CD4-positive, alpha-beta T cell treated with Interleukin-12 subunit alpha and Interleukin-12 subunit beta, for 1 hour (primary cell): Measurements from ENCODE around the gene SLC7A5.
"Not testable (repeated sequence)": the region's sequence is repeated elsewhere in the genome, so short reads cannot be mapped to it uniquely, and the experiment has no call there.

ENCODE experiments used
- DNase-seq: peaks from one replicate; pipeline ENCODE4 v3.0.0-alpha.2; 2020

SLC7A5 gene

DNA sequence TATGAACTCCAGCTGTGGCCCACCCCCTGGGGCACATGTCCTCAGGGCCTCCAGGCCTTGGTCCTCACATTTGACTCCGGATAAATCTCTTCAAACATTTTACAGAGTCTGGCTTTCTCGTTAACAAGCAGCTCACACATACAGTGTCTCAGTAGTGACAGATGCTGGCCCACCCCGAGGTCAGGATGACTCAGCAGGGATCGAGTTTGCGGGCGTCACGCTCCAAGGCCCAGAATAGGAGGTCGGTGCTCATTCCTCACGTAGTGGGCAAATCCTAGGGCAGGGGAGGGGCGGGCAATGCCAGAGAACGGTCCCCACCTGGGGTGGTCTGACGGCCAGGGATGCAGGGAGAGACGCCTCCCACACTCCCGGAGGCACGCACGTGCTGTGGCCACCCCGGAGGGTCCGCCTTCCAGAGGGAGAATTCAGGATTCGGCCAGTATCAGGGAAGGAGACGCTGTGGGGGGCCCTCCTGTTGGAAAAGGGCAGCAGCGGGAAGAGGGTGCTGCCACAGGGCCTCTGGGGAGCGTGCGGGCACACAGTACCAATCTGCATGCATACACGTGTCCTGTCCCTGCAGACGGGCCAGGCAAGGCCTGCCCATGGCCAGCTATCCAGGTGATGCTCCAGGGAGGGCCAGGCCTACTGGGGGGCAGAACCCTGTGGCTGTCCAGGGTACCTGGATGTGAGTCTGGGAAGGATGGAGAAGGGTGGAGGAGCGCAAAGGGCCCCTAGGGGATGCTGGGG is 8.6 kb downstream of the SLC7A5 start:
- DNase-seq: no peak

DNA sequence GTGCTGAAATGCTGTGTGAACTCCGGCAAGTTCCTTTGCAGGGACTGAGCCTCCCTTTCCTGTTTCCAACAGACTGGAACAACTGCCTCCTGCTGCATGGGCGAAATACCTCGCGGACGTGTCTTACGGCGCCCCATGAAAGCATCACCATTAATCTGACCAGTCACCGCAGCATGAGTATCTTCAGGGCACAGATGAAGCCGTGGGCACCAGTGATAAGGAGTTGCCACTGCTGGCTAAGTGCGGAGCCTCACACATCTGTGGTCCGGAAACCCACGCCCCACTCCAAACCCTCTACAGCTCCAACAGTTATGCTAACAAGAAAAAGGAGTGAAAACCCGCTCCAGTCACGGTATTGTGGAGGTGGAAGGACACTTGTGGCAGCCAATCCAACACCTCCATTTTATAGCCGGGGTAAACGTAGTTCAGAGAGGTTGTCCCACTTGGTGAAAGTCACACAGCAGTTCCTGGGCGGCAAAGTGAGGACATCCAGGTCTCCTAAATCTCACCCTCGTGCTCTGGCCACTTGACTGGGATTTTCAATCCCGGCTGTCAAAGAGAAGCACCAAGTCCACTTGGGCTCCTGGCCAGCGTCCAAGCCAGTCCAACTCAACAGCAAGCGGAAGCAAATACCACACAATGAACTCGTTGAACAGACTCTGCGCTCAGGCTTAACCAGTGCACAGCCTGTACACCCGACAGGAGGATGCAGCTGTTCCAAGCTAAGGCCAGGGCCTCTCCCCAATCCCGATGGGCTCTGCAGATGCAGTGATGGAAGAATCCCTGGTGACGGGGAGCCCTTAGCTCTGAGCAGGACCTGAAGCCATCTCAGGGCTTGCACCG is 10.9 kb downstream of the SLC7A5 start:
- not testable (repeated sequence) for DNase-seq

DNA sequence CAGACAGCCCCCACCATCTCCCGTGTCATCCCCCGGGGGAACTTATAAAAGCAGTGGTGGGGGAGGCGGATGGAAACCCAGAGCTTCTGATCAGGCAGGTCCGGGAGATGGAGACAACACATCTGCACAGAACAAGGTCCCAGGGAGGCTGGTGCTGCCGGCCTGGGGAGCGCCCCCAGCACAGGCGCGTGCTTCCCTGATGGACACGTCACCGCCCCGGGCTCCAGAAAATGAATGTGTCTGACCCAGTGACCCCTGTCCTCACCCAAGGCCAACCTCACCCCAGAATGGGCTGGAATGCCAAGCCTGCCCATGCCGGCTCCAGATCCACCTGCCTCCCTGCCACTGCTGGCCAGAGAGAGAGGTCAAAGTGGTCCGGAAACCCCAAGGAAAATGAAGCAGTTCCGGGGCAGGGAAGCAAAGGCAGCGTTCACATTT is 12.5 kb downstream of the SLC7A5 start:
- DNase-seq: no peak

DNA sequence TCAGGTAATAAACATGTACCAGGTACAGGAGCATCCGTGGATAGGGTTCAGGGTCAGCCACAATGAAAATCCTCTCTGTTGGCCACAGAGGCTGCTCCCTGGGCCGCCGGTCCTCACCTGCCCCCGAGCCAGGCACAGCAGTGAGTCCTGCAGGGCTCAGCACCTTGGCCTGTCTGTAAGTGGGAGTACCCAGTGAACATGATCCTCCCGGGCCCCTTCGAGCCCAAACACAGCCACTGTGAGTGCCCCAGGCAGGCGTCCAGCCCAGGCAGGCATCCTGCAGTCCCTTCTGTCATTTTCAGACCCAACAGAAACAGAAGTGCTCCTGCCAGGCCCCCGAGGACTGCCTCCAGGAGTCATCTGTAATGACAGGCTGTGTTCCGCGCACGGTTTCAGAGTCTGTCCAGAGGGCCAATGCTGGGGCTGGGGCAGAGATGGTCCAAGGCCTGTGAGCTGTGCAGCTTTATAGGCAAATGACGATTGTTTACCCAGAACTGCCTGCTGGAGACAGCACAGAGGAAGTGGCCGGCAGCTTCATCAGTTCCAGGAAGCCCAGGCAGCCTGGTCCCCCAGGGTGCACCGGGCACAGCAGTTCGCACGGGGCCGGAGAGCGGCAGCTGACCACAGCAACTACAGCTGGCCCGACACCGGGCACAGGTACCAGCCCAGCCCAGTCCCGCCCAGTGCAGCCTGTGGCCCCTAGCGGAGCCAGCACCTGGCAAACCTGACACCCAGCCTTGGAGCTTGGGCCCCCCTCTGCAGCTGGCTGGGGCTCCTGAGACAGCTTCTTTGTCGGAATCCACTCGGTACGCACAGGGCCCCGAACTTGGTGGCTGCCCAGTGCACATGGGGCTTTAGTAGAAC is 13.2 kb downstream of the SLC7A5 start:
- DNase-seq: peak; percentile 44

DNA sequence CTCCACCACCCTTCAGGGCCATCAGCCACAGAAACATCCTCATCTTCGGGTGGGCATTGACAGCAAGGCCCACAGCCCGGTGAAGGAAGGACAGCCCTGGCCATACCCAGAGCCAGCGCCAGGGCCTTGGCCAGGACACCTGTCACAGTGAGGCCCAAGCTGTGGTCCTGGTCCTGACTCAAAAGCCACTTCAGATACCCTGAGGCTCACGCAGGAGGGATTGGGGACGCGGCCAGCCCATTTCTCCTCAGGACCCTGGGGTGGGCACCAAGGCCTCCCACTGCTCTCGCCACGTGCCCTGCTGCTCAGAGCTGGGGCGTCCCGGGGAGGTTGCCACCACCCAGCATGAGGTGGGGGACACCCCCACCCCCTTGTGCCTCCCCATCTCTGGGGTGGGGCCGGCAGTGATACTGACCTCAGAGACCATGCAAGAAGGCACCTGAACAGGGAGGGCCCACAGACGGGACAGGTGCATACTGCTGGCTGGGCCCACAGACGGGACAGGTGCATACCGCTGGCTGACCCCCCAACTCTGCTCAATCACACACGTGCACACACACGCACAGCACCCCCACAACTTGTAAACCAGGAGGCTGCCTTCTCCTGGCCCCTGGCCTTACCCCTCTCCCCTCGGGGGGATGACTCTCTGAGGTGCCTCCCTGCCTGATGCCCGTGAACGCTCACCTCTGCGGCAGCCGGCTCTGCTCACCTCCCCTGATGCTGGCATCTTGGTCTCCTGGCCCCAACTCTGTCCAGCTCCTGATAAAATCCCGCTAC is 14.2 kb downstream of the SLC7A5 start:
- DNase-seq: no peak

DNA sequence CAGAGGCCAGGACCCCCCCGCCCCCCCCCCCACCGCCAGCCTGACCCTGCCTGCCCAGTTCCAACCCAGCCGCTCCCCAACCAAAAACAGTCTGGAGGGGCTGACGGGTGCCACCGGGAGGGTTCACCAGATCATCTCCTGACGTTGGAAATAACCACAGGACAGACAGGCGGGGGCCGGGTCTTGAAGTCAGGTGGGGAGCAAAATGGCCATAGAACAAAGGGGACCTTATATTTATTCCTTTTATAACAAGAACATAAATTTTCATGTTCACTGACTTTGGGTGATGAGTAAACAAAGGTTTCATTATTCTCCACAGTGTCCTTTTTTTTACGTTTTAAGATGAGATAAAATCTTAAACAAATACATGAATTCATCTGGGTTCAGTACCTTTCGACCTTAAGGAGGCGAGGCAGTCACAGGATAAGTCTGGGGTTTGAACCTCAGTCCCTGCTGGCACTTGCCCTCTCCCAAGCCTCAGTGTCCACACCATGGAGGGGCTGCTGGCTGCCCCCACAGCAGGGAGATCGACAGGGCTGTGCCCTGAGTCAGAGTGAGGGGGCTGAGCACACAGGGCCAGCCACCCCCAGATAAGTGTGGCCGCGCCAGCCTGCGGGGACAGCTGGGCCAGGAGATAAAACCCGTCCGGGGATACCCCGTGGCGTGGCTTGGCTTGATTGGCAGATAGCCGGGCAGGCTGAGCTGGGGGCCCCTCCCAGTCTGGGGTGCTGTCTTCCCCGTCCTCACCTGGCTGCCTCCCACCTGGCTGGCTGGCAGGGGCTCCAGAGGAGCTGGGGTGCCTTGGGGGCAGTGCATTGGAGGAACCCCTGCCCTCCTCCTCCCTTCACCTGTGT is 15.0 kb downstream of the SLC7A5 start:
- DNase-seq: peak; percentile 43

DNA sequence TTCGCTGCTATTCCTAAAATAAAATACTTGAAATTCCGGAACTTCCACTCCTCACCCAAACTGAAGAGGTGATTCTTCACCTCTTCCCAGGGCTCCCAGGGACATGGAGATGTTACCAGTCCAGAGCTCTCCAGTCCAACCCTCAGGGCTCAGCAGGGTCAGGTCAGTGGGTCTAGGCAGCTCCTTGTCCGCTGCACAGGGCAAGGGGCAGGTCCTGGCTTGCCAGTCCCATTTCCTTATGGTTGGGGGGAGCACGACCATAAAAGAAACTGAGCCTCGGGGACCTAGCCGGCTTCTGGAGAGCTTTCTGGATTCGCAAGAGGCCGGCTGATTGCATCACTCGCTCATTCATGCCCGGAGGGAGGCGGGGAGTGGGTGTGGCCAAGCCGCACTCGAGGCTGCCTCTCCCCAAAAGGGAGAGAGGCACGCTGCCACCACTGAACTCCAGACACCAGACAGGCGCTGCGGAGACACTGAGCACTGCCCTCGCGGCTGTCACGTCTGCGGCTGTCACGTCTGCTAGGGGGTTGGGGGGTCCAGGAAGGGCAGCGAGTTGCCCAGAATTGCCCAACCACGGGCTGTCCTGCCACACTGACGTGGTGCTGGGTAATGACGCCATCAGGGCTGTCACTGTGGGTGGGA is 15.8 kb downstream of the SLC7A5 start:
- peak; percentile 87 for DNase-seq

DNA sequence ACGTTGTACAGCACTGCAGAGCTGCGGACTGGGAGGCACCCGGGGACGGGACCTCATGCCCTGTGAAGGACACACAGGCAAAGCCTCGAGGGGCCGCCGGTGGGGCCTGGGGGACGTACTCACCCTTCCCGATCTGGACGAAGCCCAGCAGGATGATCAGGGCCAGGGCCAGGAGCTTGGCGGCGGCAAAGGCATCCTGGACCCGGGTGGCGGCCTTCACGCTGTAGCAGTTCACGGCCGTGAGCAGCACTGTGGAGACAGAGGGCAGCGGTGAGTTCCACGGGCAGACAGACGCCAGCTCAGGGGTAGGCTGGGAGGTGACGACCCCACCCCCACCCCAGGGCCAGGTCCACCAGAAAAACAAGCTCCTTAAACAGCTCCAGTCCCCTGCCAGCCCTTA is 17.7 kb downstream of the SLC7A5 start:
- DNase-seq: no peak

DNA sequence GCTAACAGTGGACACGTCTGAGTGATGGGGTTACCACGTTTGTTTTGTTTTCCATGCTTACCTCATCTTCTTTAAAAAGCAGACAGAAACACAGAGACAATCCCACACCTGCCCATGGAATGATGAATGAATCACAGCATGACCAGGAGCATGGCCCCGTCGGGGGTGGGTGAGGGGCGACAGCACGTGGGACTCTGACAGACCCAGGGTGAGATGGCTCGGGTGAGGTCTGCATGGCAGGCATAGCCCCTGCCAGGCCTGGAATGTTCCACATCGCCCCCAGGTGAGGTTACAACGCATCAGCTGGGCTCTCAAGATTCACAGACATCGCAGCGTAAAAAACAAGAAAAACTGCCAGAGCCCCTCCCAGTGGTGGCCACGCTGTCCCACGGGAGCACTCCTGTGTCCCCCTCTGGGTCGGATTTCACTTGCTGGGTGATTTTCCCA is 18.1 kb downstream of the SLC7A5 start:
- no peak for DNase-seq

DNA sequence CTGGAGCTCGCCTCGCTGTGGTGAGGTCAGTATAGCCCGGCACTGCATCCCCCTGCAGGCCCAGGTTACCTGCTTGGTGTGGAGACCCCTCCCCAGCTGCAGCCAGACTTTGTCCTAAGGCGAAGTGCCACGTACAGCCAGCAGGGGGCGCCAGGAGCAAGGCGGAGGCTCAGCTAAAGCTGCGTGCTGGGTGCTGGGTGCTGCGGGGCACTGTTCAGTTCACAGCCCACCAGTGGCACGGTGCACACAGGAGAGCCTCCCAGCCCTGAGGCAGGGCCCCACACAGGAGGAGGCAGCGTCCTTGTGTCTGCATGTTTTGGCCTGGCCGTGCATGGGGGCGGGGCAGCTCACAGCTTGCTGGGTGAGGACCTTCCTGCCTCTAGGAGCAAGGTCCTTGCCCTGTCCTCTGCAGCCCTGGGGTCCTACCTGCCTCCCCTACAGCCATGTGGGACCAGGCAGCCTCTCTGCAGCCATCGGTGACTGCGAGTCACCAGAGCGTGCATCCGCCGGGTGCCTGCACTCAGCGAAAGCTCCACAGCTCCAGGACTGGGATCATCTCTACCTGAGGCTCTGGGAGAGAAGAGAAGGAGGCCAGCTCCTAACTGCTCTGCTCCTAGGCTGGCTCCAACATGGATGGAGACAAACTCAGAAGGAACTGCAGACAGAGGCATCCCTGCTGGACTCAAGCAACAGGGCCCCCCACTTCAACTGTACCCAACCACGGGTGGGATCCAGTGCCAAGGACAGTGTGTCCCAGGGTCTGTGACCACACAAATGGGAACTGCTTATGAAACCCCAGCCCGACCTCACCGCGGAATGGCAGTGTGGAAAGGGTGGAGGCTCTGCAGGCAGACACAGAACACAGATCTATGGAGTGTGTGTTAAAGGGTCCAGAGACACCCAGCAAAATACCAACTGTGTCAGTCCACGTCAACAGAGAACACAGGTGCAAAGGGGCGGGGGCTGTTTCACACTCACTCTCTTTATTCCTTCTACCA is 19.0 kb downstream of the SLC7A5 start:
- peak; percentile 76 for DNase-seq

DNA sequence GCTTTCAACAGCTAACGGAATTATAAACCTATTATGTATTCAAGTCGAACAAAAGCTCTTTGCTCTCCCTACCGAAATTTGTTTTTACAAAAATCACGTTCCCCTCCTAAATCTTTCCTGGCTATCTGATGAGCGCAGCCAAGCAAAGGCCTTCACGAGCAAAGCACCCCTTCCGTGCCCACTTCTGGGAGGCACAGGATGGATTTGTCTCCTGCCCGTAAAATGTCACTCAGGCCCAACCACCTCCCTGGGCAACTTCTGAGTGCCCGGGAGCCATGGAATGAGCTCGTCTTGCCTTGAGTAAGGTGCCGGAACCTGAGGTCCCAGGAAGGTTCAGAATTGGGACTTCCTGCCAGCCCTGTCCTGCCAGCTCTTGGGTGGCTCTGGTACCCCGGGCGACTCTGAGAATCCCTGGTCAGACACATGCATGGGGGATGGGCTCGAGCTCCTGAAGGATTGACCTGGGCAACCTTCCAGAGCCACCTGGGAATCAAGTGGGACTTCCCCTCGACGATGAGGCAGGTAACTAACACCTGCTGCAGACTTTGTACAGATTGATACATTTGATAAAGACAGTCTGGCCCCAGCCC is 19.8 kb downstream of the SLC7A5 start:
- no peak for DNase-seq

DNA sequence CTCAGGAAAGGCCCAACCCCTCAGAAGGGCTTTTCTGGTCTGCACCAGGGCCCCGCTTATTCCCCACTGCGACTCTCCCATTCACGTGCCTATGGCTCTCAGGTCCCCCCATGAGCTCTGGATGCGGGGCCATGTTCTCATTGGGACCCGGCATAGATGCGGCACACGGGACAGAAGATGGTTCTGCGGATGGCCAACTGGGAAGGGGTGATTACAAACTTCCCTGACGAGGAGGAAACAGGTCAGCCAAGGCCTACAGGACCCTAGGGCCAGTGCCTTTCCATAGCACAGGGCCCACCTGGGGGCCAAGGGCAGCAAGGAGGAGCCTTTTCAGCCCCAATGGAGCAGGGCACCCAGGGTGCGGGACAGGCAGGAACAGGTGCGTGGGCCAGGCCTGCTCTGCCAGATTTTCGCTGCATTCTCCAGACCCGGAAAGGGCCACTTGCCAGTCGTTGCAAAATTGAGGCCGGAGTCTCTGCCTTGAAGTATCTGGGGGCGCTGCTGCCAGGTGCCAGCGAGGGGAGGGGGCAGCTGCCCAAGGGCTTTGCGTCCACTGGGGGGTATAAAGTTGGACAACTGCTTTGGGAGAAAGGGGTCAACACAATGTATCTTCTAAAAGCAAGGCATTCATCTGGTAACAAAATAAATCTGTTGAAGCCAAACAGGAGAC is 20.5 kb downstream of the SLC7A5 start:
- no peak for DNase-seq

DNA sequence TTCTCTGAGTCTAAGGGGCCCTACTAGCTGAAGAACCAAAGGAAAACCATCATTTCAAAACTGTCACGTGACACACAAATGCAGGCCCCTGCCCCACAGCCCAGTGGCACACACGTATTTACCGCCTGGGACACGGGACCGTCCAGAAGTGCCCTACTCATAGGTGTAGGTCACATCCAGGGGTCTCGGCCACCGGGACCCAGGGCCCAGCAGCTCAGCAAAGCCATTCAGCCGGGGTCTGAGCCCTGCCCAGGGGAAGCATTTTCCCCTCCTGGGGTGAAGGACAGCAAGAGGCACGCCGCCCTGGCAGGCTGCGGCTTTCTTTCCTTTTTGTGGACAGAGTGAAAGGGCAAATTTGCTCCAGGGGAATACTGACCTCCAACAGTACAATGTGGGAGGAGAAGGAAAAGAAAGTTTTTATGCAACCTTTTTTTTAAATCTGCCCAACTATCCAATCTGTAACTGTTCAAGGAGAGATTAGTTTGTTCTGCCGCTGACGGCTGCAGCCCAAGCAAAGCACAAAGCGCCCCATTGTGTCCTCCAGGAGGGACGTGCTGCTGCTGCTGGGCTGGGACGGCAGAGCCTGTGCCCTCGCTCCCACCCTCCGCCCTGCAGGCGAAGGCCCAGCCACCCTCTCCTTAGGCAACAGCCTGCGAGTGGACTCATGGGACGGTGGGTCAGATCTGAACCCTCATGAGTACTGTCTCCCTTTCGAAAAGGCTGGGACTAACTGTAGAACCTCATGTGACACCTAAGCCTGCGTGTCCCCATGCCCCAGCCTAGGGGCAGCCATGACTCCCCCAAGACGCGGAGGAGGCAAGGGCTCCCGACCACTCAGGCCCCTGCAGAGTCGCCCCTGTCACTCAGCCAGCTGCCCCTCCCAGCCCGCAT is 21.3 kb downstream of the SLC7A5 start:
- DNase-seq: no peak

DNA sequence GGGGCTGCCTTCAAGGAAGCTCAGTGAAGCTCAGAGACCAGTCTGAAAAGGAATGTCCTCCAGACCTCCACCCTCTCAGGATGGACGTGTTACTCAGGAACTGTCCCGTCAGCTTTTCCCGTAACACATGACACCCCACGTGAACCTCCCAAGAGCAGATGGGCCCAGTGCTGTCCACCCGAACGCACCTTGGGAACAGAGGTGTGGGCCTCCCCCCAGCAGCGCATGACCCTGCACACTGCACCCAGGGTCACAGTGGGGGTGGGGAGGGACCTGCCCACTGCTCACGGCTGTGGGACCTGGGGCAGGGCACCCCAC is 21.9 kb downstream of the SLC7A5 start:
- DNase-seq: no peak

DNA sequence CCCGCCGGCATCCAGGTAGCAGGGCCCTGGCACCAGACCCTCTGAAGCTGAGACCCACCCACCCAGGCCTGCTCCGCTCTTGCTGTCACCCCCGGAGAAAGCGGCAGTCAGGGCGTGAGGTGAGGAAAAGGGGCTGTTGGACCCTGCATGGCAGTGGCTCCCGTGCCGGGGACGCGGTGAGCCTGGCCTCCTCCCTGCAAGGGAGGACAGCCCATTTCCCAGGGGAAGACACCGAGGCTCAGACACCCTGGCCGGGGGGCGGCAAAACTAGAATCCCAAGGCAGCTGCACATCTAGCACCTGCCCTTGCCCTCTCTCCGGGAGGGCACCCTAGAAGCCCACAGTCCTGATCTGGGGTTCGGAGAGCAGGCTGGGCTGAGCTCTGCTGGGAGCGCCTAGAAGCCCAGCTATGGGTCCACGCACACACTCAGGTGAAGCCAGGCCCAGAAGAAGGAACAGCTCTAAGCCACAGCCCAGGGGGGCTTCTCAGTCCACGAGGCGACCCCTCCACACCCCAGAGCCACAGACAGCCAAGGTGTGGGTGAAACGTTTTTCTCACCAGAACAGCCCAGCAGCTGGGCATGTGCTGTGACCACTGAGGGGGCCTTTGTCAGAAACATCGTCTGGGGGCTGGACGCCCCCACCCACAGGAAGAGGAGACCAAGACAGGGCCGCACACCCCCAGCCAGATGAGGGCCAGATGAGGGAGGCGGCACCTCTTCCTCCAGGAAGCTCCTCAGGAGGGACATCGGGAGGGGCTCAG is 22.4 kb downstream of the SLC7A5 start:
- DNase-seq: no peak

DNA sequence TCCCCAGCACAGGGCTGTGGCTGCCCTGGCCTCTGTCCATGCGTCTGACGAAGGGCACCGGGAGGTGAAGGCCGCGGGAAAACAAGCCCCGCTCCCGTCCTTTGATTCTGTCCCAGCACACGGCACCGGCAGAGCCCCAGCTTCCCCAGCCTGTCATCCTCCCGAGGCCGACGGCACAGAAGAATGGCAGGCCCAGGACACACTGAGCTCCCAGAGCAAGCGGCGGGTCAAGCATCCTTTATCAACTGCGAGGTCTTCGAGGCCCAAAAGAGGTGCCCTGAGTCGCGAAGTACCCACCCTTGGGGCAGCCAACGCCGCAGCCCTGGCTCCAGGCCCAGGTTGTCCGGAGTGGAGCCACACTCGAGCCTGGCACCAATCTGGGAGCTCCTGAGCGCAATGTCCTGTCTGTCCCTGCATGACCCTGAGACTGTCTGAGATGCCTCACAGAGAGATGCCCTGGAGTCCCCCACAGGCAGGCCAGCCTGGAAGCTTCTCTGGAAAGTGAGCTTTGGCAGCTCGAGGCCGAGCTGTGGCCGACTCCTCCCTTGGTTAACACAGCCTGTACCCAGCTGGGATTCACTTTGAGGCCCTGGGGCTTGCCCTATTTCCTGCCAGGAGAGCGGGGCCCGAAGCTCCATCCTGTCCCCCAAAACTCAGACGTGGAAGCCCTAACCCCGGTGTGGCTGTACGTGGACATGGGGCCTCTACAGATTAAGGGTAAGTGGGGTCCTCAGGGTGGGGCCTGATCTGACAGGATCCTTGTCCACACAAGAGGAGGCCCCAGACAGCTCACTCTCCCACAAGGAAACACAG is 23.3 kb downstream of the SLC7A5 start:
- DNase-seq: no peak
